ENCODE data around the gene SF1.

The SF1 gene

GRCh38 chr11:64722141-64723065 is 55.9 kb downstream of the SF1 start:
- DNase-seq: no peak

- no peak for DNase-seq
These were observed 57.0 kb downstream of the SF1 start for GRCh38 chr11:64721359-64721699.

GRCh38 chr11:64720640-64721358 is 57.5 kb downstream of the SF1 start:
- DNase-seq: no peak

GRCh38 chr11:64720167-64720566 is 58.2 kb downstream of the SF1 start:
- DNase-seq: no peak

- no peak for DNase-seq
These were observed 58.9 kb downstream of the SF1 start for GRCh38 chr11:64719406-64719805.

GRCh38 chr11:64718780-64719124 is 59.6 kb downstream of the SF1 start:
- no peak for DNase-seq

- no peak for DNase-seq
These were observed 60.1 kb downstream of the SF1 start for GRCh38 chr11:64718084-64718779.

GRCh38 chr11:64717268-64717578 is 61.1 kb downstream of the SF1 start:
- DNase-seq: no peak

GRCh38 chr11:64716473-64717267 is 61.7 kb downstream of the SF1 start:
- DNase-seq: no peak

GRCh38 chr11:64715756-64716472 is 62.4 kb downstream of the SF1 start:
- no peak for DNase-seq

GRCh38 chr11:64715110-64715509 is 63.2 kb downstream of the SF1 start:
- DNase-seq: no peak

GRCh38 chr11:64714666-64715065 is 63.7 kb downstream of the SF1 start:
- no peak for DNase-seq
